Activated CD4-positive, alpha-beta T cell treated with anti-CD3 and anti-CD28 coated beads for 36 hours (primary cell): ENCODE measurements around the gene SORBS1. TPM values are rescaled to one million over a fixed set of nuclear protein-coding genes. Genes with fewer than 3 reads are reported as not detected.

Experiments used
- ATAC-seq: fragments of 200-7000 bp; cut with Tn5 transposase; one replicate; pipeline ENCODE4 v1.10.0; 2021; ENCODE audit warnings: mild to moderate bottlenecking, moderate library complexity
- CTCF ChIA-PET: fragments of 350-600 bp; sonication (Branson Sonifier 250); formaldehyde crosslinking; loops from one replicate; lab custom pipeline; 2021; ENCODE audit warnings: antibody characterized with exemption; lab: Charles Lee
- POLR2A ChIA-PET: fragments of 350-600 bp; sonication (Branson Sonifier 250); formaldehyde crosslinking; loops from one replicate; lab custom pipeline; 2021; ENCODE audit warnings: antibody characterized with exemption, inconsistent platforms; lab: Charles Lee
- DNase-seq: peaks from one replicate; pipeline ENCODE4 v3.0.0-alpha.2; 2020
- H3K27ac Mint-ChIP-seq: one replicate; pipeline ENCODE4 v1.8.0; 2021; ENCODE audit warnings: mixed read lengths
- H3K27me3 Mint-ChIP-seq: one replicate; pipeline ENCODE4 v1.8.0; 2021; ENCODE audit warnings: mixed read lengths
- H3K36me3 Mint-ChIP-seq: one replicate; pipeline ENCODE4 v1.8.0; 2021; ENCODE audit warnings: low read depth, mixed read lengths
- H3K4me1 Mint-ChIP-seq: one replicate; pipeline ENCODE4 v1.8.0; 2021; ENCODE audit warnings: mixed read lengths
- H3K4me3 Mint-ChIP-seq: one replicate; pipeline ENCODE4 v1.8.0; 2021; ENCODE audit warnings: mild to moderate bottlenecking, moderate library complexity, mixed read lengths
- H3K9me3 Mint-ChIP-seq: one replicate; pipeline ENCODE4 v1.8.0; 2021; ENCODE audit warnings: low read depth, mixed read lengths
- intact Hi-C, 2 experiments: fragments of 100-400 bp; cut with DNase I in 1 of 2; cut with micrococcal nuclease in 1 of 2; formaldehyde crosslinking; loops; one replicate each; pipeline versions ENCODE4 v1.14.2 to v1.15.1; 2022 to 2024; cut with DNase I, micrococcal nuclease
- total RNA-seq, 2 experiments: library from RNA; stranded (reverse); gene quantifications; one replicate each; pipeline ENCODE4 v1.2.3, GENCODE V29; 2021

Gene SORBS1
- total RNA-seq, 2 experiments from 2014 or later = 0.69 to 1.0 TPM

DNA sequence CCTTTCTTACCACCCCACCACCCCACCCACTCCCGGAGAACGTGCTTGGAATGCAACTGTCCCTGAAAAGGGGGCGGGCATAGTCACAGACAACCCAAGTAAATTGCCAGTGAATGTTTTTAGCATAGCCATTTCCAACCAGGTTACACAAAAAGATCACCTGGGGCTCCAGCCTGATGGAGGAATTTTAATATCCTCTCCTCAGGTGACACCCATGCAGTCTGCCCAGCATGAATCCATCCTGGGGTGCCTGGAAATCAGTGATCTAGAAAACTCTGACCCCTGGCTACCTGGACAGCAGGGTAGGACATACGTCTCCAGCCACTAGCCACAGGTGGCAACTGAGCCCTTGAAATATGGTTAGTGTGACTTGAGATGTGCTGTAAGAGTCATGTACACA is 61.1 kb downstream of the SORBS1 start:
- H3K27me3 Mint-ChIP-seq = peaks cover 7% of the 10 kb centered on the region
- H3K4me1 Mint-ChIP-seq = no peaks in the 10 kb centered on the region
- ChIA-PET CTCF (no interaction called here), POLR2A (no interaction called here)
- no peak overlapping the region for H3K4me3 Mint-ChIP-seq
- H3K9me3 Mint-ChIP-seq = no peaks in the 10 kb centered on the region
- intact Hi-C loops = no loop called here
- no peak overlapping the region for H3K27ac Mint-ChIP-seq
- H3K36me3 Mint-ChIP-seq = no peaks in the 10 kb centered on the region
- ATAC-seq = no peak
- DNase-seq = no peak

DNA sequence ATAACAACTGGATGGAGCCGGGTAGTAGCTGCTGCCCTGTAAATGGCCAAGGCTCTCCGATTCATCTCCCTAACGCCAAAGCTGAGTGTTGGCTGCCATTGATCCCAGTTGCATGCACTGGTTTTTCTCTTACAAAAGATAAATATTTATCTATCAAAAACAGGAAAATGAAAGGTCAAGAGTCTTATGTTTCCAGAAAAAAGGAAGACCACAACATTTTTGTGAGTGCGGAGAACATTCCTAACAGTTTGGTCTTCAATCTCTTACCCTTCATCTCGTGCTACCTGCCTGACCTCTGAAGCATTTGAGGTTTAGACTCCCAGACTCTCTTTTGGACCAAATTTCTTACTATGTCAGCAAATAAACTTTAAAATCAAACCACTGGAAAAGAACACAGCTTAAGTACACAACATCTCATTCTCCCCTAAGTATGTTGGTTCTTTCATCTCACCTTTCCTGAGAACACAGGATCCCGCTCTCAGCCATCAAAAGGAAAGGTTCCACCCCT is 61.6 kb downstream of the SORBS1 start:
- ChIA-PET CTCF (no interaction called here), POLR2A (no interaction called here)
- no peaks in the 10 kb centered on the region for H3K9me3 Mint-ChIP-seq
- no peak overlapping the region for H3K27ac Mint-ChIP-seq
- DNase-seq (no peak), ATAC-seq (no peak)
- no peaks in the 10 kb centered on the region for H3K36me3 Mint-ChIP-seq
- no peak overlapping the region for H3K4me3 Mint-ChIP-seq
- H3K4me1 Mint-ChIP-seq = no peaks in the 10 kb centered on the region
- H3K27me3 Mint-ChIP-seq = peaks cover 5% of the 10 kb centered on the region
- intact Hi-C loops = no loop called here

GRCh38 chr10:95496951-95497350 is 64.2 kb downstream of the SORBS1 start:
- Mint-ChIP-seq H3K27ac (no peak overlapping the region), H3K27me3 (no peaks in the 10 kb centered on the region), H3K36me3 (no peaks in the 10 kb centered on the region), H3K4me1 (no peaks in the 10 kb centered on the region), H3K4me3 (no peak overlapping the region), H3K9me3 (no peaks in the 10 kb centered on the region)
- POLR2A ChIA-PET = no interaction called here
- intact Hi-C loops = no loop called here
- DNase-seq (no peak), ATAC-seq (no peak)
- CTCF ChIA-PET = interaction anchor here (1.1 kb wide), 1 partner anchor 344 kb away, joined by 5 read pairs; no protein-coding TSS in a partner anchor

- CTCF ChIA-PET = interaction anchor here (1.1 kb wide), 1 partner anchor 345 kb away, joined by 5 read pairs; no protein-coding TSS in a partner anchor
- no peaks in the 10 kb centered on the region for H3K4me1 Mint-ChIP-seq
- POLR2A ChIA-PET = no interaction called here
- intact Hi-C loops = no loop called here
- H3K27ac Mint-ChIP-seq = no peak overlapping the region
- no peaks in the 10 kb centered on the region for H3K36me3 Mint-ChIP-seq
- ATAC-seq = no peak
- no peaks in the 10 kb centered on the region for H3K9me3 Mint-ChIP-seq
- H3K4me3 Mint-ChIP-seq = no peak overlapping the region
- no peak for DNase-seq
- H3K27me3 Mint-ChIP-seq = no peaks in the 10 kb centered on the region
These were observed 64.8 kb downstream of the SORBS1 start for GRCh38 chr10:95496246-95496911.

- no peaks in the 10 kb centered on the region for H3K9me3 Mint-ChIP-seq
- intact Hi-C loops = no loop called here
These were observed 67.3 kb downstream of the SORBS1 start for GRCh38 chr10:95493862-95494261.

DNA sequence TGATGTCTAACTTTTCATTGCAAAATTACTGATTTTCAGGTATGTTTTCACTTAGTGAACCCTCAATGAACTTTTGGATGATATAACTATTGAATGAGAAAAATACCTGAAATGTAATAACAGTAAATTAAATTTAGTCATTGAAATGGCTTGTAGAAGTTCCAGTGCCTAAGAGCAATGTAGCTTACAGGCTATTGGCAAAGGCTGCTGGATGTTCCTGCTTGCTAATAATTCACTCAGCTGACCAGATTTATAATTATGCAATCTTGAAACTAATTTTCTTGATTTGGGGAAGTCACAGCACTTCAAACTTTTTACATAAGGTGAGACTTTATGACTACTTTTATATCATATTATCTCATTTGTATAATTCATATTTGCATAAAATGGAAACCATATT is 73.2 kb downstream of the SORBS1 start:
- Mint-ChIP-seq H3K27me3 (no peaks in the 10 kb centered on the region), H3K36me3 (no peaks in the 10 kb centered on the region), H3K4me1 (peaks cover 8% of the 10 kb centered on the region), H3K27ac (no peak overlapping the region), H3K4me3 (no peak overlapping the region), H3K9me3 (no peaks in the 10 kb centered on the region)
- intact Hi-C loops = no loop called here
- DNase-seq (no peak), ATAC-seq (no peak)
- CTCF ChIA-PET = no interaction called here
- POLR2A ChIA-PET = no interaction called here

More at GRCh38 chr10:95493862-95494261, 67.3 kb downstream of the SORBS1 start:
- Mint-ChIP-seq H3K4me3 (no peak overlapping the region), H3K27ac (no peak overlapping the region), H3K36me3 (no peaks in the 10 kb centered on the region), H3K27me3 (no peaks in the 10 kb centered on the region), H3K4me1 (no peaks in the 10 kb centered on the region)
- DNase-seq (no peak), ATAC-seq (no peak)
- ChIA-PET CTCF (interaction anchor here (1.0 kb wide), 1 partner anchor 13 kb away, joined by 4 read pairs; no protein-coding TSS in a partner anchor), POLR2A (no interaction called here)

DNA sequence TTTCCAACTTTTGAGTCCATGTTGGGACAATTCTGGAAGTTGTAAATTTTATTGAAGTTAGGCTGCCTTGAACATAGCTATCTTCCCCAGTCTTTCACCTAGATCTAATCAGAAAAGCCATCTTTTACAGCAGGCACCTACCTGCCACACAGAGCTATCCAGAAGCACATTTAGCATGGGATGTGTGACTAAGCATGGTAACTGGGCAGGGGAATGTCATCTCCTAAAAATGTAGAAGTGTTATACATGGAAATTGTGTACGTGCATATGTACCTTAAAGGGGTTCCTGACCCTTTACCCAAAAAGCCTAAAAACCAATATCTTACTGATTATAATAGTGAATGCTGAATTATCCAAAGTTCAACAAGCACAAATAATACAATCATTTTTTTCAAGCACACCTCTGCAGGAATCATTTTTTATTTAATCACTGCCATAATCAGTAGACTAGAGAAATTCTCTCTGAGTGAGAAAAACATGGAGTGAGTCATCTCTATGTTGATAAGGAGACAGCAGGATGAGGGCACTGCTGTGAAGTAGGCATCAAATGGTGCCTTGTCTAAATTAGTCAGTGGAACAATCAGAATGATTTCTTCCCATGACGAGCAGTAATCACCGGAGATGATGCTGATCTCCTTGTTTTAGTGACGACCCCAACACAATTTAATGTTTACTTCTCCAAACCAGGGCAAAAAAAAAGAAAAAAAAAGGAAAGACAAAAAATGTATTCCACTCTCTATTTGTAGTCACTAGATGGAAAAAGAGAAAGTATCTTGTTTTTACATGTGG is 75.9 kb downstream of the SORBS1 start:
- DNase-seq = peak; percentile 14
- H3K27ac Mint-ChIP-seq = peak overlapping the region; percentile 80
- intact Hi-C loops = loop anchor here in 1 of 2 experiments (2.0 kb wide), 1 partner anchor 44 kb away; no protein-coding TSS in a partner anchor
- ATAC-seq = peak; percentile 93
- no peak overlapping the region for H3K4me3 Mint-ChIP-seq
- H3K9me3 Mint-ChIP-seq = no peaks in the 10 kb centered on the region
- ChIA-PET CTCF (interaction anchor here (0.5 kb wide), 1 partner anchor 55 kb away, joined by 3 read pairs; no protein-coding TSS in a partner anchor), POLR2A (no interaction called here)
- H3K36me3 Mint-ChIP-seq = no peaks in the 10 kb centered on the region
- H3K4me1 Mint-ChIP-seq = peaks cover 8% of the 10 kb centered on the region
- H3K27me3 Mint-ChIP-seq = no peaks in the 10 kb centered on the region

GRCh38 chr10:95482501-95483233 is 78.5 kb downstream of the SORBS1 start:
- Mint-ChIP-seq H3K4me3 (no peak overlapping the region), H3K27me3 (no peaks in the 10 kb centered on the region), H3K9me3 (no peaks in the 10 kb centered on the region), H3K36me3 (no peaks in the 10 kb centered on the region), H3K27ac (no peak overlapping the region), H3K4me1 (peaks cover 8% of the 10 kb centered on the region)
- no peak for DNase-seq
- intact Hi-C loops = no loop called here
- no peak for ATAC-seq
- POLR2A ChIA-PET = no interaction called here
- CTCF ChIA-PET = interaction anchor here (1.0 to 1.4 kb wide), 2 partner anchors 109 to 120 kb away, joined by 3 to 6 read pairs; no protein-coding TSS in a partner anchor

GRCh38 chr10:95480901-95481491 is 80.2 kb downstream of the SORBS1 start:
- Mint-ChIP-seq H3K27ac (no peak overlapping the region), H3K4me1 (peaks cover 8% of the 10 kb centered on the region), H3K4me3 (no peak overlapping the region), H3K36me3 (no peaks in the 10 kb centered on the region), H3K9me3 (no peaks in the 10 kb centered on the region), H3K27me3 (no peaks in the 10 kb centered on the region)
- no peak for ATAC-seq
- intact Hi-C loops = no loop called here
- DNase-seq = no peak
- ChIA-PET POLR2A (no interaction called here), CTCF (interaction anchor here (0.5 to 1.2 kb wide), 3 partner anchors 13 to 280 kb away, joined by 4 read pairs; no protein-coding TSS in a partner anchor)

- no peak for DNase-seq
- no peak for ATAC-seq
- no peak overlapping the region for H3K4me3 Mint-ChIP-seq
- intact Hi-C loops = no loop called here
- ChIA-PET CTCF (interaction anchor here (0.7 to 1.2 kb wide), 2 partner anchors 13 to 91 kb away, joined by 4 read pairs; no protein-coding TSS in a partner anchor), POLR2A (no interaction called here)
- no peaks in the 10 kb centered on the region for H3K27me3 Mint-ChIP-seq
- H3K4me1 Mint-ChIP-seq = peaks cover 1% of the 10 kb centered on the region
- no peaks in the 10 kb centered on the region for H3K36me3 Mint-ChIP-seq
- no peak overlapping the region for H3K27ac Mint-ChIP-seq
- no peaks in the 10 kb centered on the region for H3K9me3 Mint-ChIP-seq
These were observed 80.9 kb downstream of the SORBS1 start for GRCh38 chr10:95480102-95480900.
